ENCODE results near the gene MBOAT7. TPM values are rescaled to one million over a fixed set of nuclear protein-coding genes. Genes with fewer than 3 reads are reported as not detected.
"Not testable (repeated sequence)": the region's sequence is repeated elsewhere in the genome, so short reads cannot be mapped to it uniquely, and the experiment has no call there.

The MBOAT7 gene
- total and polyA plus RNA-seq, 2 donors from 2014 or later: 41.6 to 64.4 TPM

- H3K27me3 ChIP-seq (ENCODE audit: control insufficient read depth, insufficient read depth, low read length); FAIRE-seq; H3K4me3 ChIP-seq (ENCODE audit: low read length in 3 of 3); H3K27ac ChIP-seq (ENCODE audit: low read depth in 2 of 2, low read length in 2 of 2); H3K9me3 ChIP-seq (ENCODE audit: control insufficient read depth in 2 of 3, insufficient read depth in 1 of 3, low read length in 3 of 3); H3K4me1 ChIP-seq (ENCODE audit: control insufficient read depth in 2 of 3, insufficient read depth in 2 of 3, low read depth in 1 of 3, low read length in 3 of 3); H3K36me3 ChIP-seq (ENCODE audit: control insufficient read depth in 2 of 3, insufficient read depth in 3 of 3, low read length in 3 of 3); intact Hi-C loops (cut with DNase I); H3K9ac ChIP-seq (ENCODE audit: low read length in 3 of 3): not testable (repeated sequence)
- peak in 1 of 5 donors; percentile 41 for DNase-seq
Measured at GRCh38 chr19:54222474-54223276, 33.3 kb upstream of the MBOAT7 start, which contains the start of gene LILRB3. Gene LILRB3 (minus strand): TSS chr19:54223007. CDS start chr19:54222976, 31 bp downstream.

- intact Hi-C loops (cut with DNase I); H3K4me3 ChIP-seq (ENCODE audit: low read length in 3 of 3); H3K36me3 ChIP-seq (ENCODE audit: control insufficient read depth in 2 of 3, insufficient read depth in 3 of 3, low read length in 3 of 3); H3K9ac ChIP-seq (ENCODE audit: low read length in 3 of 3); FAIRE-seq; H3K27me3 ChIP-seq (ENCODE audit: control insufficient read depth, insufficient read depth, low read length); H3K27ac ChIP-seq (ENCODE audit: low read depth in 2 of 2, low read length in 2 of 2); H3K4me1 ChIP-seq (ENCODE audit: control insufficient read depth in 2 of 3, insufficient read depth in 2 of 3, low read depth in 1 of 3, low read length in 3 of 3); DNase-seq; H3K9me3 ChIP-seq (ENCODE audit: control insufficient read depth in 2 of 3, insufficient read depth in 1 of 3, low read length in 3 of 3): not testable (repeated sequence)
Measured at GRCh38 chr19:54221947-54222346, 32.6 kb upstream of the MBOAT7 start.

GRCh38 chr19:54219702-54220101 lies 30.3 kb upstream of the MBOAT7 start:
- H3K27me3 ChIP-seq (ENCODE audit: control insufficient read depth, insufficient read depth, low read length); H3K9ac ChIP-seq (ENCODE audit: low read length in 3 of 3); FAIRE-seq: not testable (repeated sequence)

DNA sequence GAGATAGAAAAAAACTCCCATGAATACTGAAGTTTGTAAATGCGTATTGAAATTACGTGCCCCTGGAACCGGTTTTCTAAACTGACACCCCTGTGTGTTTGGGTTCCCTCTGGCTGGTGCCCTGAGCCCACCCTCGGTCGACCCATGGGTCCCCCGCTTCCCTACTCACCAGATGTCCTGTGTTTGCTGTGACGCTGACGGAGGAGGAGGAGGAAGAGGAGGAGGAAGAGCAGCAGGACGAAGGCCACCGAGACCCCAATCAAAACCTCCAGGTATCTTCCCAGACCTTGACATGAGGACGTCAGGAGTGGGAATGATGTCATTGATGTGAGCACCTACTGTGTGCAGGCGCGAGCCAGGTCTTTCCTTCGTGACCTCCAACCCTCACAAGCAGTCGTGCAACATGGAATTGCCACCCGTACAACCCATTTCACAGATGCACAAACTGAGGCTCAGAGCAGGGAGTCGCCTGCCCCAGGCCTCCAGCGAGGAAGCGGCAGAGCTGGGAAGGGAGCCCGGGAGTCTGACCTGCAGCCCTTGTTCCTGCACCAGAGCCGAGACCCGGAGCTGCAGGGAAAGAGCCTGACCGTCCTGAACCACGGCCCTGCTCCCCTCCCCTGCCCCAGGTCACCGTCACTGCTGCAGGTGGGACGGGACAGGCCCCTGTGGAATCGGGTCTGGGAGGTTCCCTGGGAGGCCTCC lies 29.7 kb upstream of the MBOAT7 start:
- FAIRE-seq (no peak), DNase-seq (peak in 1 of 5 donors; percentile 47)
- H3K4me1 ChIP-seq (ENCODE audit: control insufficient read depth in 2 of 3, insufficient read depth in 2 of 3, low read depth in 1 of 3, low read length in 3 of 3): no peaks in the 10 kb centered on the region
- no peak overlapping the region for H3K4me3 ChIP-seq (ENCODE audit: low read length in 3 of 3)
- H3K27me3 ChIP-seq (ENCODE audit: control insufficient read depth, insufficient read depth, low read length): no peaks in the 10 kb centered on the region
- TF ChIP-seq, protein P1, sequence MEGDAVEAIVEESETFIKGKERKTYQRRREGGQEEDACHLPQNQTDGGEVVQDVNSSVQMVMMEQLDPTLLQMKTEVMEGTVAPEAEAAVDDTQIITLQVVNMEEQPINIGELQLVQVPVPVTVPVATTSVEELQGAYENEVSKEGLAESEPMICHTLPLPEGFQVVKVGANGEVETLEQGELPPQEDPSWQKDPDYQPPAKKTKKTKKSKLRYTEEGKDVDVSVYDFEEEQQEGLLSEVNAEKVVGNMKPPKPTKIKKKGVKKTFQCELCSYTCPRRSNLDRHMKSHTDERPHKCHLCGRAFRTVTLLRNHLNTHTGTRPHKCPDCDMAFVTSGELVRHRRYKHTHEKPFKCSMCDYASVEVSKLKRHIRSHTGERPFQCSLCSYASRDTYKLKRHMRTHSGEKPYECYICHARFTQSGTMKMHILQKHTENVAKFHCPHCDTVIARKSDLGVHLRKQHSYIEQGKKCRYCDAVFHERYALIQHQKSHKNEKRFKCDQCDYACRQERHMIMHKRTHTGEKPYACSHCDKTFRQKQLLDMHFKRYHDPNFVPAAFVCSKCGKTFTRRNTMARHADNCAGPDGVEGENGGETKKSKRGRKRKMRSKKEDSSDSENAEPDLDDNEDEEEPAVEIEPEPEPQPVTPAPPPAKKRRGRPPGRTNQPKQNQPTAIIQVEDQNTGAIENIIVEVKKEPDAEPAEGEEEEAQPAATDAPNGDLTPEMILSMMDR (IDR thresholded peaks at IDR 0.05; ENCODE audit: borderline replicate concordance, extremely low read depth, insufficient read depth): no peak
- H3K9ac ChIP-seq (ENCODE audit: low read length in 3 of 3): no peak overlapping the region
- no peak overlapping the region for H3K27ac ChIP-seq (ENCODE audit: low read depth in 2 of 2, low read length in 2 of 2)
- no peaks in the 10 kb centered on the region for H3K9me3 ChIP-seq (ENCODE audit: control insufficient read depth in 2 of 3, insufficient read depth in 1 of 3, low read length in 3 of 3)
- no peaks in the 10 kb centered on the region for H3K36me3 ChIP-seq (ENCODE audit: control insufficient read depth in 2 of 3, insufficient read depth in 3 of 3, low read length in 3 of 3)
- intact Hi-C loops (cut with DNase I): no loop called here

More at GRCh38 chr19:54219702-54220101, 30.3 kb upstream of the MBOAT7 start:
- H3K27ac ChIP-seq (ENCODE audit: low read depth in 2 of 2, low read length in 2 of 2); intact Hi-C loops (cut with DNase I); H3K36me3 ChIP-seq (ENCODE audit: control insufficient read depth in 2 of 3, insufficient read depth in 3 of 3, low read length in 3 of 3); H3K4me1 ChIP-seq (ENCODE audit: control insufficient read depth in 2 of 3, insufficient read depth in 2 of 3, low read depth in 1 of 3, low read length in 3 of 3); H3K9me3 ChIP-seq (ENCODE audit: control insufficient read depth in 2 of 3, insufficient read depth in 1 of 3, low read length in 3 of 3); H3K4me3 ChIP-seq (ENCODE audit: low read length in 3 of 3): not testable (repeated sequence)
- peak in 1 of 5 donors; percentile 38 for DNase-seq

DNA sequence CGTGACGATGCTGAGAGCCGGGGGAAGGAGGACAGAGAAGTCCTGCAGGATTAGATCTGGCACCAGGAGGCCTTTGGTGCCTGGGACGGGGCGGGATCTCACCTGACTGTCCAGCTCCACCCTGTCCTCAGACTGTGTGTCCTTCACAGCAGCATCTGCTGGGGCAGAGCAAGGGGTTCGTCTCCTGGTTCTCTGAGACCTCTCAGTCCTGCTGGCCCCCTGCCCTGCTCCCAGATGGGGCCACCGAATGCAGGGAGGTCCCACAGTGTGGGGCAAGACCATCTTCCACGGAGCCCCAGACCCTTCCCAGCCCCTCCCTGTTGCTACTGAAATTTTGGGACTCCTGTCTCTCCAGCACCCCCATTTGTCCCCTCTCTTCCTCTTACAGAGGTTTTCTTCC lies 28.9 kb upstream of the MBOAT7 start:
- TF ChIP-seq, protein P1 (IDR thresholded peaks at IDR 0.05; ENCODE audit: borderline replicate concordance, extremely low read depth, insufficient read depth): no peak
- no peaks in the 10 kb centered on the region for H3K36me3 ChIP-seq (ENCODE audit: control insufficient read depth in 2 of 3, insufficient read depth in 3 of 3, low read length in 3 of 3)
- DNase-seq (peak in 1 of 5 donors; percentile 39), FAIRE-seq (no peak)
- H3K27ac ChIP-seq (ENCODE audit: low read depth in 2 of 2, low read length in 2 of 2): no peak overlapping the region
- no peak overlapping the region for H3K4me3 ChIP-seq (ENCODE audit: low read length in 3 of 3)
- intact Hi-C loops (cut with DNase I): no loop called here
- no peaks in the 10 kb centered on the region for H3K4me1 ChIP-seq (ENCODE audit: control insufficient read depth in 2 of 3, insufficient read depth in 2 of 3, low read depth in 1 of 3, low read length in 3 of 3)
- H3K27me3 ChIP-seq (ENCODE audit: control insufficient read depth, insufficient read depth, low read length): no peaks in the 10 kb centered on the region
- no peaks in the 10 kb centered on the region for H3K9me3 ChIP-seq (ENCODE audit: control insufficient read depth in 2 of 3, insufficient read depth in 1 of 3, low read length in 3 of 3)
- H3K9ac ChIP-seq (ENCODE audit: low read length in 3 of 3): no peak overlapping the region

GRCh38 chr19:54217517-54218247 lies 28.3 kb upstream of the MBOAT7 start:
- H3K4me1 ChIP-seq (ENCODE audit: control insufficient read depth in 2 of 3, insufficient read depth in 2 of 3, low read depth in 1 of 3, low read length in 3 of 3); FAIRE-seq; H3K9me3 ChIP-seq (ENCODE audit: control insufficient read depth in 2 of 3, insufficient read depth in 1 of 3, low read length in 3 of 3); H3K27me3 ChIP-seq (ENCODE audit: control insufficient read depth, insufficient read depth, low read length); H3K27ac ChIP-seq (ENCODE audit: low read depth in 2 of 2, low read length in 2 of 2); H3K4me3 ChIP-seq (ENCODE audit: low read length in 3 of 3); H3K36me3 ChIP-seq (ENCODE audit: control insufficient read depth in 2 of 3, insufficient read depth in 3 of 3, low read length in 3 of 3); H3K9ac ChIP-seq (ENCODE audit: low read length in 3 of 3); intact Hi-C loops (cut with DNase I): not testable (repeated sequence)
- peak in 3 of 5 donors; percentile 25 to 42 (median 36) for DNase-seq

All from kidney (tissue), 14 donors.